Measurements from ENCODE around the gene DOCK9. TPM values are rescaled to one million over a fixed set of nuclear protein-coding genes. Genes with fewer than 3 reads are reported as not detected.

Gene DOCK9
- total RNA-seq, 1 donor from 2014 or later: 153 TPM

- H3K4me3 ChIP-seq: no peak overlapping the region
- no peak for ATAC-seq
- DNase-seq: no peak
- no peaks in the 10 kb centered on the region for H3K4me1 ChIP-seq
- H3K9me3 ChIP-seq: no peaks in the 10 kb centered on the region
- H3K27ac ChIP-seq: no peak overlapping the region
- intact Hi-C loops (cut with DNase I): no loop called here
- H3K36me3 ChIP-seq: peaks cover 71% of the 10 kb centered on the region
- H3K27me3 ChIP-seq (ENCODE audit: low read depth): no peaks in the 10 kb centered on the region
- no peak for TF ChIP-seq CTCF (IDR thresholded peaks at IDR 0.05)
Measured at GRCh38 chr13:98835156-98835555, 142.7 kb downstream of the DOCK9 start.

- Histone ChIP-seq H3K27ac (no peak overlapping the region), H3K4me1 (no peaks in the 10 kb centered on the region), H3K9me3 (no peaks in the 10 kb centered on the region), H3K36me3 (peaks cover 78% of the 10 kb centered on the region), H3K4me3 (no peak overlapping the region), H3K27me3 (ENCODE audit: low read depth) (no peaks in the 10 kb centered on the region)
- no peak for TF ChIP-seq CTCF (IDR thresholded peaks at IDR 0.05)
- ATAC-seq (no peak), DNase-seq (no peak)
- intact Hi-C loops (cut with DNase I): no loop called here
Measured at GRCh38 chr13:98834254-98834960, 143.5 kb downstream of the DOCK9 start.

- H3K27ac ChIP-seq: no peak overlapping the region
- ATAC-seq (no peak), DNase-seq (no peak)
- no peaks in the 10 kb centered on the region for H3K27me3 ChIP-seq (ENCODE audit: low read depth)
- H3K4me1 ChIP-seq: peaks cover 6% of the 10 kb centered on the region
- no peak for TF ChIP-seq CTCF (IDR thresholded peaks at IDR 0.05)
- intact Hi-C loops (cut with DNase I): no loop called here
- peaks cover 87% of the 10 kb centered on the region for H3K36me3 ChIP-seq
- no peaks in the 10 kb centered on the region for H3K9me3 ChIP-seq
- no peak overlapping the region for H3K4me3 ChIP-seq
Measured at GRCh38 chr13:98831236-98831635, 146.6 kb downstream of the DOCK9 start.

GRCh38 chr13:98829541-98829940 lies 148.3 kb downstream of the DOCK9 start:
- no peak overlapping the region for H3K4me3 ChIP-seq
- no peaks in the 10 kb centered on the region for H3K9me3 ChIP-seq
- H3K36me3 ChIP-seq: peaks cover 88% of the 10 kb centered on the region
- TF ChIP-seq CTCF (IDR thresholded peaks at IDR 0.05): no peak
- no peak overlapping the region for H3K27ac ChIP-seq
- intact Hi-C loops (cut with DNase I): no loop called here
- DNase-seq (no peak), ATAC-seq (no peak)
- no peaks in the 10 kb centered on the region for H3K27me3 ChIP-seq (ENCODE audit: low read depth)
- peaks cover 8% of the 10 kb centered on the region for H3K4me1 ChIP-seq

GRCh38 chr13:98828614-98829013 lies 149.2 kb downstream of the DOCK9 start:
- DNase-seq (no peak), ATAC-seq (no peak)
- intact Hi-C loops (cut with DNase I): no loop called here
- H3K9me3 ChIP-seq: no peaks in the 10 kb centered on the region
- H3K4me3 ChIP-seq: no peak overlapping the region
- peaks cover 10% of the 10 kb centered on the region for H3K4me1 ChIP-seq
- H3K36me3 ChIP-seq: peaks cover 90% of the 10 kb centered on the region
- H3K27ac ChIP-seq: no peak overlapping the region
- no peak for TF ChIP-seq CTCF (IDR thresholded peaks at IDR 0.05)
- no peaks in the 10 kb centered on the region for H3K27me3 ChIP-seq (ENCODE audit: low read depth)
